ENCODE results near the gene BLID. TPM values are rescaled to one million over a fixed set of nuclear protein-coding genes. Genes with fewer than 3 reads are reported as not detected.

Gene BLID
- total and polyA plus RNA-seq, 10 of the 15 experiments (the other 5 are each of a cell fraction or from before 2014, with no cell fraction given), result not detected

GRCh38 chr11:122159173-122159721, 43.2 kb upstream of the BLID start (continued):
- TF ChIP-seq ZBTB11 (CRISPR knock-in tag; IDR thresholded peaks at IDR 0.05), result no peak
- TF ChIP-seq TCF7 (IDR thresholded peaks at IDR 0.05; ENCODE audit: borderline replicate concordance), result no peak
- TF ChIP-seq E2F8 (IDR thresholded peaks at IDR 0.05; ENCODE audit: low read depth, partially characterized antibody), result no peak

GRCh38 chr11:122158171-122158570, 42.2 kb upstream of the BLID start:
- no peak for FAIRE-seq
- H3K27ac ChIP-seq (ENCODE audit: control insufficient read depth, insufficient read depth), result no peak overlapping the region
- no peak for TF ChIP-seq REST (IDR thresholded peaks at IDR 0.05; ENCODE audit: low read depth, low read length)
- TF ChIP-seq SMARCA5 (IDR thresholded peaks at IDR 0.05), result no peak
- in situ Hi-C loops (cut with MboI) (no loop called here), intact Hi-C loops (cut with micrococcal nuclease; ENCODE audit: unreplicated experiment) (no loop called here)
- no peaks in the 10 kb centered on the region for H3K9me3 ChIP-seq (replicated peaks; ENCODE audit: control insufficient read depth, insufficient read depth, low read length)
- H3K4me1 ChIP-seq (ENCODE audit: control insufficient read depth, insufficient read depth, low read length), result no peaks in the 10 kb centered on the region
- no peak overlapping the region for H3K4me3 ChIP-seq
- ATAC-seq, result no peak
- no peaks in the 10 kb centered on the region for H4K20me1 ChIP-seq (ENCODE audit: control insufficient read depth, insufficient read depth)
- CTCF ChIA-PET, result no interaction called here
- SMC1A ChIA-PET (ENCODE audit: uncharacterized antibody, unreplicated experiment), result interaction anchor here (0.7 kb wide), 1 partner anchor 1072 kb away, joined by 3 read pairs; no protein-coding TSS in a partner anchor
- no peaks in the 10 kb centered on the region for H3K79me2 ChIP-seq (ENCODE audit: control insufficient read depth, insufficient read depth, low read length)
- 28% methylated on average over 4 of the region's 4 CpGs for WGBS (ENCODE audit: insufficient coverage, insufficient replicate concordance, low lambda C conversion rate, missing lambda C conversion rate)
- H3K27me3 ChIP-seq (replicated peaks in 1 of 2; ENCODE audit: control insufficient read depth in 2 of 2, insufficient read depth in 2 of 2, low read length in 1 of 2), result peaks cover 0 to 3% of the 10 kb centered on the region in 2 experiments; a peak in 1 of 4 replicates
- RAD21 ChIA-PET (ENCODE audit: unreplicated experiment), result no interaction called here
- no peak overlapping the region for H3K4me2 ChIP-seq (ENCODE audit: control insufficient read depth, insufficient read depth)
- no peaks in the 10 kb centered on the region for H3K36me3 ChIP-seq (ENCODE audit: control insufficient read depth in 2 of 2, insufficient read depth in 2 of 2, low read length in 1 of 2)
- no peak overlapping the region for H3K9ac ChIP-seq (ENCODE audit: control insufficient read depth, insufficient read depth, low read length)
- no peak for DNase-seq (ENCODE audit: low read depth, low spot score)
- POLR2A ChIA-PET, result no interaction called here
- BruUV-seq (replicated peaks), result no TSS peak
- no peak overlapping the region for H2AFZ ChIP-seq (ENCODE audit: control insufficient read depth, low read depth, low read length)
